ENCODE data around the gene MYRFL. TPM values are rescaled to one million over a fixed set of nuclear protein-coding genes. Genes with fewer than 3 reads are reported as not detected.

Gene MYRFL
- total RNA-seq, 3 donors from 2014 or later (not counting 1 experiment from before 2014, with no cell fraction given) = not detected

DNA sequence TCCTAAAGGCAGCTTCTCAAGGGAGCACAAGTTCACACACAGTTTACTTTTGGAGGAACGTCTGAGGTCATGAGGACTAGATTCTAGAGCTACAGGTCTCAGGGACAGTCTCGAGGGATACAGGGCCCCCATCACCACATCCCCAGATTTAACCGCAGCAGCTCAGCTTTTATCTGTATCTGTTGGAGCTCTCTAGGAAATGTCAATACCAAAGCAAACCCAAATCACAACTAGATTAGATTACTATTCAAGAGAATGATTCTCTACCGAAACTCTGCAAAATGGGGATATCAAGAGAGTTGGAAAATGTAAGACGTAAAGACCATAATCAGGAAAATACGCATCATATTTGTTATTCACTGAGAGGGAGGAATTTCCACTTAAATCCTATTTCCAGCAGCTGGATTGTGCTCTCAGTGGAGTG, 4.0 kb upstream of the MYRFL start:
- Histone ChIP-seq H3K4me3 (ENCODE audit: low read length) (no peak overlapping the region), H3K27me3 (ENCODE audit: control insufficient read depth, insufficient read depth, low read length) (peaks cover 2% of the 10 kb centered on the region), H3K9me3 (ENCODE audit: control insufficient read depth, insufficient read depth, low read length) (no peaks in the 10 kb centered on the region), H3K36me3 (ENCODE audit: control insufficient read depth, insufficient read depth, low read length) (no peaks in the 10 kb centered on the region), H3K4me1 (ENCODE audit: control insufficient read depth, insufficient read depth, low read length) (no peaks in the 10 kb centered on the region), H3K27ac (ENCODE audit: low read length) (no peak overlapping the region)
- no peak overlapping the region for H3K27ac Mint-ChIP-seq
- no peaks in the 10 kb centered on the region for H3K36me3 Mint-ChIP-seq
- DNase-seq (no peak), ATAC-seq (no peak)
- 86% methylated on average over 4 of the region's 6 CpGs for WGBS (ENCODE audit: insufficient coverage)
- no peaks in the 10 kb centered on the region for H3K9me3 Mint-ChIP-seq
- TF ChIP-seq, protein P1, sequence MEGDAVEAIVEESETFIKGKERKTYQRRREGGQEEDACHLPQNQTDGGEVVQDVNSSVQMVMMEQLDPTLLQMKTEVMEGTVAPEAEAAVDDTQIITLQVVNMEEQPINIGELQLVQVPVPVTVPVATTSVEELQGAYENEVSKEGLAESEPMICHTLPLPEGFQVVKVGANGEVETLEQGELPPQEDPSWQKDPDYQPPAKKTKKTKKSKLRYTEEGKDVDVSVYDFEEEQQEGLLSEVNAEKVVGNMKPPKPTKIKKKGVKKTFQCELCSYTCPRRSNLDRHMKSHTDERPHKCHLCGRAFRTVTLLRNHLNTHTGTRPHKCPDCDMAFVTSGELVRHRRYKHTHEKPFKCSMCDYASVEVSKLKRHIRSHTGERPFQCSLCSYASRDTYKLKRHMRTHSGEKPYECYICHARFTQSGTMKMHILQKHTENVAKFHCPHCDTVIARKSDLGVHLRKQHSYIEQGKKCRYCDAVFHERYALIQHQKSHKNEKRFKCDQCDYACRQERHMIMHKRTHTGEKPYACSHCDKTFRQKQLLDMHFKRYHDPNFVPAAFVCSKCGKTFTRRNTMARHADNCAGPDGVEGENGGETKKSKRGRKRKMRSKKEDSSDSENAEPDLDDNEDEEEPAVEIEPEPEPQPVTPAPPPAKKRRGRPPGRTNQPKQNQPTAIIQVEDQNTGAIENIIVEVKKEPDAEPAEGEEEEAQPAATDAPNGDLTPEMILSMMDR (IDR thresholded peaks at IDR 0.05) = no peak
- no peaks in the 10 kb centered on the region for H3K4me1 Mint-ChIP-seq
- no peak overlapping the region for H3K4me3 Mint-ChIP-seq
- intact Hi-C loops (cut with micrococcal nuclease) = no loop called here
- peaks cover 16 to 18% of the 10 kb centered on the region in 2 donors for H3K27me3 Mint-ChIP-seq (ENCODE audit: low read depth in 2 of 2)

- H3K27ac ChIP-seq (ENCODE audit: low read length) = no peak overlapping the region
- no peak overlapping the region for H3K4me3 ChIP-seq (ENCODE audit: low read length)
- no peak for DNase-seq
- no peaks in the 10 kb centered on the region for H3K9me3 ChIP-seq (ENCODE audit: control insufficient read depth, insufficient read depth, low read length)
- no peak for ATAC-seq
- Mint-ChIP-seq H3K4me1 (no peaks in the 10 kb centered on the region), H3K27ac (no peak overlapping the region), H3K27me3 (ENCODE audit: low read depth in 2 of 2) (peaks cover 16 to 18% of the 10 kb centered on the region in 2 donors), H3K9me3 (no peaks in the 10 kb centered on the region), H3K4me3 (no peak overlapping the region), H3K36me3 (no peaks in the 10 kb centered on the region)
- WGBS (ENCODE audit: insufficient coverage) = 58% methylated on average over 8 of the region's 8 CpGs
- H3K4me1 ChIP-seq (ENCODE audit: control insufficient read depth, insufficient read depth, low read length) = no peaks in the 10 kb centered on the region
- TF ChIP-seq, protein P1 (IDR thresholded peaks at IDR 0.05) = no peak
- intact Hi-C loops (cut with micrococcal nuclease) = no loop called here
- H3K36me3 ChIP-seq (ENCODE audit: control insufficient read depth, insufficient read depth, low read length) = no peaks in the 10 kb centered on the region
- H3K27me3 ChIP-seq (ENCODE audit: control insufficient read depth, insufficient read depth, low read length) = peaks cover 2% of the 10 kb centered on the region
Observed at GRCh38 chr12:69821456-69822159, 3.4 kb upstream of the MYRFL start.

- no peak overlapping the region for H3K4me3 Mint-ChIP-seq
- Histone ChIP-seq H3K4me1 (ENCODE audit: control insufficient read depth, insufficient read depth, low read length) (no peaks in the 10 kb centered on the region), H3K27ac (ENCODE audit: low read length) (no peak overlapping the region), H3K36me3 (ENCODE audit: control insufficient read depth, insufficient read depth, low read length) (no peaks in the 10 kb centered on the region), H3K9me3 (ENCODE audit: control insufficient read depth, insufficient read depth, low read length) (no peaks in the 10 kb centered on the region), H3K27me3 (ENCODE audit: control insufficient read depth, insufficient read depth, low read length) (peaks cover 2% of the 10 kb centered on the region), H3K4me3 (ENCODE audit: low read length) (no peak overlapping the region)
- intact Hi-C loops (cut with micrococcal nuclease) = no loop called here
- 81% methylated on average over 2 of the region's 3 CpGs for WGBS (ENCODE audit: insufficient coverage)
- H3K4me1 Mint-ChIP-seq = no peaks in the 10 kb centered on the region
- TF ChIP-seq, protein P1 (IDR thresholded peaks at IDR 0.05) = no peak
- ATAC-seq (no peak), DNase-seq (no peak)
- no peaks in the 10 kb centered on the region for H3K36me3 Mint-ChIP-seq
- no peak overlapping the region for H3K27ac Mint-ChIP-seq
- no peaks in the 10 kb centered on the region for H3K9me3 Mint-ChIP-seq
- H3K27me3 Mint-ChIP-seq (ENCODE audit: low read depth in 2 of 2) = peaks cover 18 to 19% of the 10 kb centered on the region in 2 donors
Observed at GRCh38 chr12:69822201-69822860, 2.7 kb upstream of the MYRFL start.

Measured in natural killer cell (primary cell).